GM20431 (cell line): ENCODE results near the gene ADAM29.
"Not testable (repeated sequence)": the region's sequence is repeated elsewhere in the genome, so short reads cannot be mapped to it uniquely, and the experiment has no call there.

ENCODE experiments used
- in situ Hi-C: fragments of 300-500 bp; cut with MseI, MboI; formaldehyde crosslinking; loops from one replicate; pipeline ENCODE4 v1.15.0; 2020; ENCODE audit warnings: low sequenced_read_pairs; ENCODE audit not compliant: unreplicated experiment

Gene ADAM29

DNA sequence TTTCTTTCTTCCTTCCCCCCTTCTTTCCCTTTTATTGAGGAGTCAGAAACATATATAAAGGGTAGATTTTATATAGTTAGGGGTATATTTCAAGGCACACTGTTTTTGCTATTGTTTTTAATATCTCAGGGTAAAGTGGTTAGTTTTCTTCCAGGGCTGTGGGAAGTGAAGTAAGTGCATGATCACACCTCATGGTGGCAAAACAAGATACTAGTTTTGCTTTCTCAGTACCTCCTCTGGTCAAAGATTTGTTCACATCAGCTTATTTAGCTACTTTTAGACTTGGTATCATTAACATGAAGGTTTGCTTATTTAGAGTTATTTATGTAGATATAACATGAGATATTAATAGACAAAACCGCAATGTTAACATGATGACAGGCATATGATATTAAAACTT, 21.8 kb downstream of the ADAM29 start:
- in situ Hi-C loops, result no loop called here

DNA sequence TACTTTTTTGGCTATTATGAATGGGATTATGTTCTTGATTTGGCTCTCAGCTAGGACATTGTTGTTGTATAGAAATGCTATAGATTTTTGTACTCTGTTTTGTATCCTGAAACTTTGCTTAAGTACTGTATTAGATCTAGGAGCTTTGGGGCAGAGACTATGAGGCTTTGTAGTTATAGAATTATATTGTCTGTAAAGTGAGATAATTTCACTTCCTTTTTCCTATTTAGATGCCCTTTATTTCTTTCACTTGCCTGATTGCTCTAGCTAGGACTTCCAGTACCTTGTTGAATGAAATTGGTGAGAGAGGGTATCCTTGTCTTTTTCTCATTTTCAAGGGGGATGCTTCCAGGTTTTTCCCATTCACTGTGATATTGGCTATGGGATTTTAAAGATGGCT, 28.1 kb downstream of the ADAM29 start:
- in situ Hi-C loops, result no loop called here

DNA sequence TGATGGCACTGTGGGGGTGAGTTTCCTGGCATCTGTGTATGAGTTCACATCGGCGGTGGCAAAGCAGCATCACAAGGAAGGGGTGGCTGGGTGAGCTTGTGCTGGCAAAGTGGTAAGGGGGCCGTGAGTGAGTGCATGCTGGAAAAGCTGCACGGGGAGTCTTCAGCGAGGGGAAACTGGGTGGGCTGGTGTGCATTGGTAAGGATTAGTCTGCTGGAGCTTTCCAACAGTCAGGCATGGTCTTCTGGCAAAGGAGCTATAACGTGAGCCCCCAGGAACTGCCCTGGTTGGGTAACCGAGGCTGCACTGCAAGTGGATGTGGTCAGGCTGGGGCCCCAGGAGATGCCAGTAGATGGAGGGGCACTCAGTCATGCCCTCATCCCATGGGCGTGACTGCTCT, 30.7 kb downstream of the ADAM29 start:
- in situ Hi-C loops, result no loop called here

DNA sequence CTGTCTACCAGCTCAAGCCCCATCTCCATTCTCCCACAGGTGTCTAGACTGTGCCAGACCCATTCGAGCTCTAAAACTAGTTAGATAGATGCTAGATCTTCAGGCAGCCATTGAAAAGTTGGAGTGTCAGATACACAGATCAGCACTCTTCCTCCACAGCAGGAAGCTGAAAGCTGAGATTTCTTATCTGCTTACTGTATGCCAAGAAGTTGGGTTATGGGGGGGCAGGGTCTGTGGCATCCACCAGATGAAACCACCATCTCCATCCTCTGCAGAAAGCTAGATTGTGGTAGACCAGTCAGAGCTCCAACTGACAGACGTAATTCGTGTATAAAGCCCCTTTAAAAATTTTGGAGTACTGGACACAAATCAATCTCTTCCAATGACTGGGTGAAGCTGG, 54.8 kb downstream of the ADAM29 start:
- in situ Hi-C loops, result no loop called here

DNA sequence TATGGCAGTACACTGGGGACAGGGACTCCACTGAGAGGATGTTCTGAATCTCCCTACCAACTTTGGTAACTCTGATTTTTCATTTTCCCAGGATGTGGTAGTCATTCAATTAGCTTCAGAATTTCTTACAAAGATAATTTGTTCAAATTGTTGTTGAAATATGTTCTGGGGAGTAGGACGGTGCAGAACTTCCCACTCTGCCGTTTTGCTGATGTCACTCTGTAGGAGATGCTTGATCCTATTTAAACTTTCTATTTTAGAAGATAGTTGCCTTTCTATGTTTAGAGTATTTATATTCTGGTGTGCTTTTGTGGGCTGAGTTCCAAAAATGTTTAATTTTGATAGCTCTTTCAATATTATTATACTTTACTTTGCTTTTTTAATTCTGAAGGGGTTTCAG, 55.2 kb downstream of the ADAM29 start:
- in situ Hi-C loops, result no loop called here

DNA sequence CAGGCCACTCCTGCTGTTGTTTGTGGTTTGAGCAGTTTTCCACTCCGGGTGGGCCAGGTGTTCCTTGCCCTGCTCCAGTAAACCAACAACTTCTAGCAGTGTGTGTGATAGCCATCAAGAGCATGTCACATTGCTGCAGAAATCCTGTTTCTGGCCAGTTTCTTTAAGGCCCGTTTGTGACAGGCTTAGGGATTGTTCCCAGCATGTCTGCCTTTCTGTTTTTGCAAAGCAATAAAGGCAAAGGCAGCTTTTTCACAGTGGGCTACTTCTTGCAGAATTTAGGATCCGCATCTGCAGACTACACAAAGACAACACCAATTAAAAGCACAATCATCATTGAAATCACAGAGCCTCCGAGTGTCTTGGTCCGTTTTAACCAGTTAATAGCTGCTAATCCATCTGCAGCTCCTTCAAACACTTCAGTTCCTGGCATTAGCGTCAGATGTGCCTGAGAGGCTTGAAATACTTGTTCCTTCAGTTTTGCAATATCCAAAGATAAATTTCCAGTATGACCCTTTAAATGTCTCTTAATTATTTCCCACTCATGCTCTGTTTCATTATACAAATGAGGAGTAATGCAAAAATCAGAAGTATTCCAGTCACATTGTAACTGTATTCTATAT, 65.1 kb downstream of the ADAM29 start:
- in situ Hi-C loops, result no loop called here

DNA sequence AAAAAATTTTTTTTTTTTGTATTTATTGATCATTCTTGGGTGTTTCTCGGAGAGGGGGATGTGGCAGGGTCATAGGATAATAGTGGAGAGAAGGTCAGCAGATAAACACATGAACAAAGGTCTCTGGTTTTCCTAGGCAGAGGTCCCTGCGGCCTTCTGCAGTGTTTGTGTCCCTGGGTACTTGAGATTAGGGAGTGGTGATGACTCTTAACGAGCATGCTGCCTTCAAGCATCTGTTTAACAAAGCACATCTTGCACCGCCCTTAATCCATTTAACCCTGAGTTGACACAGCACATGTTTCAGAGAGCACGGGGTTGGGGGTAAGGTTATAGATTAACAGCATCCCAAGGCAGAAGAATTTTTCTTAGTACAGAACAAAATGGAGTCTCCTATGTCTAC, 65.7 kb downstream of the ADAM29 start:
- in situ Hi-C loops, result not testable (repeated sequence)

DNA sequence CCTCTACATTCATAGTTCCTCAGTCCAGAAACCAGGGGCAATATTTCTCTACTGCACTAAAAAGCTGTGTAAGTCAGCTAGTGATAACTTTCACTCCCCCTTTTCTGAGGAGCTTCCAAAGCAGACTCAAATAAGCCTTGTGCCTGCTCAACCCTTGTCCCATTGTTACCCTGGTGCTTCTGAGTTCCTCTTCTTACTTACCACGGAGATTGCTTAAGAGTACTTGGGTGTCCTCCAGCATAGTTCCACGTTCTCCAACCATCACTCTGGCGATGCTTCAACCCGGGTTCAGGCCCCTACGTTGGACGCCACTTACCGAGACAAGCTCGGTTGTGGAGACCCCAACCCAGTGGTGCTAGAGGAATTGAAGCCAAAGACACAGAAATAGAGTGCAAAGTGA, 71.6 kb downstream of the ADAM29 start:
- in situ Hi-C loops, result no loop called here

DNA sequence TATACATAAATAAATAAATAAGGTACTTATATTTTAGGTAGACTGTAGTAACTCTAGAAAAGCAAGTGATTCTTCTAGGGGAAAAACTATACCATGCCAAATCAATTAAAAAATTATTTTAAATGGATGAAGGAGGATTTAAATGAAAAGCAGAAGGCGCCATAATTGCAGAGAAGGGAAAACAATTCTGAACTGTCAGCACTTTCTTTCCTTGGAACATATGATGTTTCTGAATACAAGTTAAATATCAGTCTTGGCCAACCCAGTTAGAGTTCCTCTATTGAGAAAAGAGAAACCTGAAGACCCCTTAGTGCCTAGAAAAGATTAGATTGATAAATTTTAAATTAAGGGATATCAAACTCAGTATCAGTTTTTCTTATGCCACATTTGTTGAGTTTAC, 75.8 kb downstream of the ADAM29 start:
- in situ Hi-C loops, result no loop called here

DNA sequence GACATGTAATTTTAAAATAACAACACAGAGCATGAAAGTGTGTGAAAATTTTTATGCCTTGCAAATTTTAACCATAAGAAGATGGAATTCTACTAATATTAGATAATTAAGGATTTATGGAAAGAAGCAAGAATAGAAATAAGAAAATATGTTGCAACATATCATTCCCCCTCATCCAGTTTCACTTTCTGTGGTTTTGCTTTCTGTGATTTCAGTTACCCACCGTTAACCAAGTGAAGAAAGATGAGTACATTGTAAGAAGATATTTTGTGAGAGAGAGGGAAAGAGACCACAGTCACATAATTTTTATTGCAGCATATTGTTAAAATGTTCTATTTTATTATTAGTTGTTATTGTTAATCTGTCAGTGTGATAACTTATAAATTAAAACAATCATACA, 77.9 kb downstream of the ADAM29 start:
- in situ Hi-C loops, result no loop called here

DNA sequence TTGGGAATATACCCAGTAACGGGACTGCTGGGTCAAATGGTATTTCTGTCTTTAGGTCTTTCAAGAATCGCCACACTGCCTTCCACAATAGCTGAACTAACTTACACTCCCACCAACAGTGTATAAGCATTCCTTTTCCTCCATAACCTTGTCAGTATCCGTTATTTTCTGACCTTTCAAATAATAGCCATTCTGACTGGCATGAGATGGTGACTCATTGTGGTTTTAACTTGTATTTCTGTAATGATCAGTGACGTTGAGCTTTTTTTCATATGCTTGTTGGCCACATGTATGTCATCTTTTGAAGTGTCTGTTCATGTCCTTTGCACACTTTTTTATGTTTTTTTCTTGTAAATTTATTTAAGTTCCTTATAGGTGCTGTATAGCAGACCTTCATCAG, 81.2 kb downstream of the ADAM29 start:
- in situ Hi-C loops, result no loop called here

DNA sequence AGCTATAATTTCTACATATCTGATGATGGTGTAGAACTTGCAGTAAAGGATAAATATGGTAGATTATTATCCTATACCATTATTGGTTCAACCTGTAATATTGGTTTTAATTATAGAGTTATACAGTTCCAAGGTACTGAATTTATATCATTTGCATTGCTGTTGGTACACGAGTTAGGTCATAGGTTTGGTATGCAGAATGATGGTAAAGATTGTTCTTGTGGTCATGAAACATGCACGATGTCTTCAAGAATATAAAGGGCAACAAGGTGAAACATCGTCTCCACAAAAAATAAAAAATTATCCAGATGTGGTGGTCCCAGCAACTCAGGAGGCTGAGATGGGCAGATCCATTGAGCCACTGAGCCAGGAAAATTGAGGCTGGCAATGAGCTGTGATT, 99.6 kb downstream of the ADAM29 start:
- in situ Hi-C loops, result no loop called here

DNA sequence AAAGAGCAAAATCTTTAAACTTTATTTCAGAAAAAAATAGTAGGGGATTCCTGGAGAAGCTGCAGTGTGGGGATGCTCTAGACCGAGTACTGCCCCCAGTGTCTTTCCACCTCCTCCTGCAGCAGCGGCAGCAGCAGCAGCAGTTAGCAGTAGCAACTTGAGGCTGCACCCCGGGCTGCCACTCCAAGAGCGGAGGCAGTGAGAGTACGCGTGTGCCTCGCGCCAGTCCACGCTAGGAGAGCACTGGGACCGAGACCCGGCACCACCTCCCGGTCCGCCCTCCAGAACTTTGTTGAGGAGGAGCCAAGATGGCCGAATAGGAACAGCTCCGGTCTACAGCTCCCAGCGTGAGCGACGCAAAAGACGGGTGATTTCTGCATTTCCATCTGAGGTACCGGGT, 101.3 kb downstream of the ADAM29 start:
- in situ Hi-C loops, result not testable (repeated sequence)
